ENCODE data around the gene MBLAC1. TPM values are rescaled to one million over a fixed set of nuclear protein-coding genes. Genes with fewer than 3 reads are reported as not detected.

MBLAC1 gene
- 2.4 and 3.3 TPM in 2 replicates for total RNA-seq (2014; rRNA removed; shearing (Covaris generic))

GRCh38 chr7:100126931-100127865 is at the start of gene MBLAC1:
TSS of gene MBLAC1 (plus strand) at chr7:100126967. CDS start at chr7:100127396, 429 bp downstream.
- H3K4me3 ChIP-seq: peak within 1 kb of the TSS; percentile 64
- H3K9me3 ChIP-seq (replicated peaks): no peaks in the 10 kb centered on the region
- DNase-seq (ENCODE audit: low read depth in 1 of 2, low spot score in 2 of 2): peak; percentile 88 to 90
- H3K27ac ChIP-seq: peak within 1 kb of the TSS; percentile 85
- H3K4me1 ChIP-seq (replicated peaks): peaks cover 21% of the 10 kb centered on the region
- H3K27me3 ChIP-seq (replicated peaks): no peaks in the 10 kb centered on the region
- H3K36me3 ChIP-seq: peaks cover 5% of the 10 kb centered on the region; the same call in 1 of the 2 replicates

- H3K9me3 ChIP-seq (replicated peaks): peaks cover 17% of the 10 kb centered on the region
Observed at GRCh38 chr7:100077205-100077604, 49.6 kb upstream of the MBLAC1 start.

GRCh38 chr7:100079024-100079560 is 47.7 kb upstream of the MBLAC1 start:
- Histone ChIP-seq H3K27me3 (replicated peaks) (no peaks in the 10 kb centered on the region), H3K36me3 (peaks cover 67% of the 10 kb centered on the region), H3K9me3 (replicated peaks) (peaks cover 5% of the 10 kb centered on the region; the same call in 1 of the 2 replicates), H3K27ac (no peak overlapping the region), H3K4me1 (replicated peaks) (peaks cover 5% of the 10 kb centered on the region), H3K4me3 (no peak overlapping the region)
- DNase-seq (ENCODE audit: low read depth in 1 of 2, low spot score in 2 of 2): no peak

More at GRCh38 chr7:100077205-100077604, 49.6 kb upstream of the MBLAC1 start:
- Histone ChIP-seq H3K4me3 (no peak overlapping the region), H3K4me1 (replicated peaks) (peaks cover 4% of the 10 kb centered on the region), H3K27ac (no peak overlapping the region), H3K36me3 (peaks cover 86% of the 10 kb centered on the region), H3K27me3 (replicated peaks) (no peaks in the 10 kb centered on the region)
- DNase-seq (ENCODE audit: low read depth in 1 of 2, low spot score in 2 of 2): no peak

GRCh38 chr7:100080907-100081534 is 45.7 kb upstream of the MBLAC1 start:
- Histone ChIP-seq H3K4me1 (replicated peaks) (peaks cover 6% of the 10 kb centered on the region), H3K4me3 (peak overlapping the region; percentile 83), H3K27me3 (replicated peaks) (no peaks in the 10 kb centered on the region), H3K9me3 (replicated peaks) (no peaks in the 10 kb centered on the region), H3K36me3 (peaks cover 48% of the 10 kb centered on the region), H3K27ac (peak overlapping the region; percentile 78)
- no peak for DNase-seq (ENCODE audit: low read depth in 1 of 2, low spot score in 2 of 2)

- H3K4me3 ChIP-seq: peak within 1 kb of the TSS; percentile 83
- DNase-seq (ENCODE audit: low read depth in 1 of 2, low spot score in 2 of 2): peak; percentile 99
- peak within 1 kb of the TSS; percentile 78 for H3K27ac ChIP-seq
- no peaks in the 10 kb centered on the region for H3K9me3 ChIP-seq (replicated peaks)
- no peaks in the 10 kb centered on the region for H3K27me3 ChIP-seq (replicated peaks)
- peaks cover 42% of the 10 kb centered on the region for H3K36me3 ChIP-seq
- peaks cover 12% of the 10 kb centered on the region for H3K4me1 ChIP-seq (replicated peaks)
Observed at GRCh38 chr7:100081535-100082102, 45.1 kb upstream of the MBLAC1 start, which contains the start of gene ZNF3. TSS of gene ZNF3 (minus strand) at chr7:100081723. CDS start at chr7:100077357, 4,366 bp downstream.

GRCh38 chr7:100082978-100083377 is 43.8 kb upstream of the MBLAC1 start:
- Histone ChIP-seq H3K36me3 (peaks cover 29% of the 10 kb centered on the region), H3K27me3 (replicated peaks) (no peaks in the 10 kb centered on the region), H3K9me3 (replicated peaks) (no peaks in the 10 kb centered on the region), H3K4me3 (no peak overlapping the region), H3K27ac (no peak overlapping the region), H3K4me1 (replicated peaks) (peaks cover 26% of the 10 kb centered on the region)
- no peak for DNase-seq (ENCODE audit: low read depth in 1 of 2, low spot score in 2 of 2)

GRCh38 chr7:100085515-100085914 is 41.3 kb upstream of the MBLAC1 start:
- no peak for DNase-seq (ENCODE audit: low read depth in 1 of 2, low spot score in 2 of 2)

GRCh38 chr7:100087055-100087750 is 39.6 kb upstream of the MBLAC1 start:
- peaks cover 52% of the 10 kb centered on the region for H3K4me1 ChIP-seq (replicated peaks)
- peaks cover 32% of the 10 kb centered on the region for H3K36me3 ChIP-seq
- H3K27me3 ChIP-seq (replicated peaks): no peaks in the 10 kb centered on the region
- no peak overlapping the region for H3K4me3 ChIP-seq
- peak overlapping the region; percentile 84 for H3K27ac ChIP-seq
- peak; percentile 83 to 94 for DNase-seq (ENCODE audit: low read depth in 1 of 2, low spot score in 2 of 2)
- H3K9me3 ChIP-seq (replicated peaks): no peaks in the 10 kb centered on the region

More at GRCh38 chr7:100085515-100085914, 41.3 kb upstream of the MBLAC1 start:
- Histone ChIP-seq H3K4me1 (replicated peaks) (peaks cover 46% of the 10 kb centered on the region), H3K36me3 (peaks cover 21% of the 10 kb centered on the region), H3K9me3 (replicated peaks) (no peaks in the 10 kb centered on the region), H3K4me3 (no peak overlapping the region), H3K27me3 (replicated peaks) (no peaks in the 10 kb centered on the region), H3K27ac (no peak overlapping the region)

GRCh38 chr7:100088095-100088620 is 38.6 kb upstream of the MBLAC1 start:
- Histone ChIP-seq H3K4me1 (replicated peaks) (peaks cover 52% of the 10 kb centered on the region), H3K27me3 (replicated peaks) (no peaks in the 10 kb centered on the region), H3K4me3 (peak overlapping the region; percentile 66), H3K9me3 (replicated peaks) (no peaks in the 10 kb centered on the region), H3K36me3 (peaks cover 41% of the 10 kb centered on the region), H3K27ac (peak overlapping the region; percentile 84)
- no peak for DNase-seq (ENCODE audit: low read depth in 1 of 2, low spot score in 2 of 2)

- Histone ChIP-seq H3K27me3 (replicated peaks) (no peaks in the 10 kb centered on the region), H3K4me3 (peak within 1 kb of the TSS; percentile 66), H3K27ac (peak within 1 kb of the TSS; percentile 84), H3K9me3 (replicated peaks) (no peaks in the 10 kb centered on the region), H3K36me3 (peaks cover 48% of the 10 kb centered on the region), H3K4me1 (replicated peaks) (peaks cover 52% of the 10 kb centered on the region)
- DNase-seq (ENCODE audit: low read depth in 1 of 2, low spot score in 2 of 2): peak; percentile 82 to 87
Observed at GRCh38 chr7:100088621-100089457, 37.9 kb upstream of the MBLAC1 start, which contains the start of gene COPS6. TSS of gene COPS6 (plus strand) at chr7:100088969. CDS start at chr7:100088991, 22 bp downstream.

GRCh38 chr7:100089458-100090196 is 37.1 kb upstream of the MBLAC1 start:
- Histone ChIP-seq H3K9me3 (replicated peaks) (no peaks in the 10 kb centered on the region), H3K27me3 (replicated peaks) (no peaks in the 10 kb centered on the region), H3K27ac (peak overlapping the region; percentile 84), H3K4me1 (replicated peaks) (peaks cover 52% of the 10 kb centered on the region), H3K36me3 (peaks cover 56% of the 10 kb centered on the region), H3K4me3 (peak overlapping the region; percentile 66)
- DNase-seq (ENCODE audit: low read depth in 1 of 2, low spot score in 2 of 2): peak; percentile 52 to 68
